ENCODE data around the gene ZAP70.
"Not testable (repeated sequence)": the region's sequence is repeated elsewhere in the genome, so short reads cannot be mapped to it uniquely, and the experiment has no call there.

The ZAP70 gene

DNA sequence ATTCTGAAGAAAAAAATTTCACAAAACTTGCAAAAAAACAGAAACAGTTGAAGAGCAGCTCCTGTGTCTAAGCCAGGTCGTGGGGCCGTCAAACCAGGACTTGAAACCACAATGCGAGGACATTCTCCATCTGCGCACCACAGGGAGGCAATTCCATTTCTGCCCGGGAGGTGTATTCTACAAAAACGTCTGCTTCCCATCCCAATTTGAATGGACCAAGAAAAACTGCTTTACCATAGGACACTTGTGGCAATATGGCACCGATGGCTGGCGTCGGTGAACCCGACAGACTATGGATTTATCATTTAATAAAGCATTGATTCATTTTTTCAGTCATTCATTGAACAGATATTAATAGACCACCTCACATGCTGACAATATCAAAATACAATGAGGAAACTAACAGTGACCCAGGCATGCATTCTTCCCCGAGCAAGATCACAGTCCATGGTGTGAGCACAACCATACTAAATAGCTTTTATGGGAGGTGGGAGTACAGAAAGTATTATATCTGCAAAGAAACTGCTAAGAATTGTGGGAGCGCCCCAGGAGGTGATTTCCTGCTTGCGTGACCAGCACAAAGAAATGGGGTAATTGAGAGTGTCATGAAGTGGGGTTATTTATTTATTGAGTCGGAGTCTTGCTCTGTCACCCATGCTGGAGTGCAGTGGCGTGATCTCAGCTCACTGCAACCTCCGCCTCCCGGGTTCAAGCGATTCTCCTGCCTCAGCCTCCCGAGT lies 10.5 kb upstream of the ZAP70 start:
- no peak for DNase-seq (ENCODE audit: low read depth in 1 of 2, low spot score in 1 of 2)
- in situ Hi-C loops (cut with HindIII; ENCODE audit: low pct_unique_long_range_greater_than_20kb, low sequenced_read_pairs), result no loop called here
- no peak for TF ChIP-seq JUND (IDR thresholded peaks at IDR 0.05; ENCODE audit: low read depth)

DNA sequence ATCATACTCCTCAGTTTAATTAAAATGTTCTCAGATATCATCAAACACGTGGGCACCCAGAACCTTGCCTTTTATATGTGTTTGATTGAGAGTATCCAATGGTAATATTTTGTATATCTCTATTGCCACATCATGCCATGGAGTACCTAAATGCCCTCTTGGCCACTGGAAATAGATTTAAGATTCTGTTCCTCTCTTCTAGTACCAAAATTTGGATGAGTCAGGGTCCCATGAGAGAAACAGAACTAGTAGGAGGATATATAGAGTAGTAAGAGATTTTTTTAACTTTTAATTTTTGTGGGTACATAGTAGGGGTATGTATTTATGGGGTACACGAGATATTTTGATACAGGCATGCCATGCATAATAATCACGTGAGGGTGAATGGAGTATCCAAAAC lies 9.6 kb upstream of the ZAP70 start:
- TF ChIP-seq JUND (IDR thresholded peaks at IDR 0.05; ENCODE audit: low read depth), result no peak
- DNase-seq (ENCODE audit: low read depth in 1 of 2, low spot score in 1 of 2), result no peak
- in situ Hi-C loops (cut with HindIII; ENCODE audit: low pct_unique_long_range_greater_than_20kb, low sequenced_read_pairs), result no loop called here

DNA sequence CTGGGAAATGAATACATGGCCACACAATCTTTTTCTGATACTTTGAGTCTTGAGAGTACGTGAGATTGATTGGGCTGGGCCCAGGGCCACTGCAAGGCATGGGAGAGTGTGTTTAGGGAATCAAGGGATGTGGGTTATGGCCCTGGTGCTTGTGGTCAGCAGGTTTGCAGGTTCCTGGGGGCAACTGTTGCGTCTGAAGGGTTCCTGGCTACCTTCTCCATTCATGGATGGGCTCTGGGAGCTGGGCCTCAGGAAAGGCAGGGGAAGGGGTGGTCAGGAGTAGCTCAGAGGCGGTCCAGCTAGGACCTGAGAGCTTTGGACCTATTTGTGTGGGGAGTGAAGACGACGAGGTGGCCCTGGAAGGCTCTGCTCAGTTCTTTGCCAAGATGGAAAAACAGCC lies 8.4 kb upstream of the ZAP70 start:
- no peak for DNase-seq (ENCODE audit: low read depth in 1 of 2, low spot score in 1 of 2)
- in situ Hi-C loops (cut with HindIII; ENCODE audit: low pct_unique_long_range_greater_than_20kb, low sequenced_read_pairs), result no loop called here
- TF ChIP-seq JUND (IDR thresholded peaks at IDR 0.05; ENCODE audit: low read depth), result no peak

DNA sequence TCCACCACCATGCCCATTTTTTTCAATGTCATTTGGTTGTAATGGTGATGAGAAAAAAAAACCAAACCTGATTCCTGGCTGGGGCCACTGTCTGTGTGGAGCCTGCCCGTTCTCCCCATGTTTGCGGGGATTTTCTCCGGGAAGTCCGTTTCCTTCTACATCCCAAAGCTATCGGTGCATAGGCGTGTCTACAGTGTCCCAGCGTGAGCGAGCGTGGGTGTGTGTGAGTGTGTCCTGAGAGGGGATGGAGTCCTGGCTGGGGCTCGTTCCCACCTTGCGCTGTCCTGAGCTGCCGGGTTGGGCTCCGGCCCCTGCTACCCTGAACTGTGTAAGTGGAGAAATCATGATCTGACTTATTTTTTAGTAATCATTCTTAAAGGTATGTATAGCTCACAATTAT lies 7.3 kb upstream of the ZAP70 start:
- in situ Hi-C loops (cut with HindIII; ENCODE audit: low pct_unique_long_range_greater_than_20kb, low sequenced_read_pairs), result no loop called here
- no peak for DNase-seq (ENCODE audit: low read depth in 1 of 2, low spot score in 1 of 2)
- no peak for TF ChIP-seq JUND (IDR thresholded peaks at IDR 0.05; ENCODE audit: low read depth)

DNA sequence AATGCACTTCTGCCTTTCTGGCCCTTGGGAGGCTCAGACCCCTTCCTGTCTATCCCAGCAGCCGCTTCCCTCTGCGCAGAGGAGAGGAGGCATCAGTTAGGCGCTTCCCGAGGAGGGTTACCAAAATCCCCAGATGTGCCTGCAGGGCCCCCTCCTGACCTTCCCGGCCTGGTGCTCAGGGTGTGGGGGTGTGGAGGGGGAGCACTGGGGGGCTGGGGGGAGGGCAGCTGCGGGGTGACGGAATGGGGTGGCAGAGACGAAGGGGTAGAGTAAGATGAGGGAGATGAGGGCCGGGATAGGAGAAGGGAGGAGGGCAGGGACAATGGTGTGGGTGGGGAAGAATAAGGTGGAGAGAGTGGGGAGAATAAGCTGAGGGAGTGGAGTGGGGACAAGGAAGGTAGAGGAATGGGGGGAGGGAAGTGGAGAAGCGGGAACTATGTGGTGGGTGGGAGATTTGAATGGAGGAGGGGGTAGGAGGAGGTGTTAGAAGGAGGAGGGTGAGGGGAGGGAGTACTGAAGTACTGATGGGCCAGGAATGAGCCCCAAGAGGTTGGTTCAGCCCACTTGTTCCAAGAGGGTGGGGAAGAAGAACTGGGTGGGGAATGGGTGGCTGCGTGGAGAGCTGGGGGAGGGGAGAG lies 6.5 kb upstream of the ZAP70 start:
- in situ Hi-C loops (cut with HindIII; ENCODE audit: low pct_unique_long_range_greater_than_20kb, low sequenced_read_pairs), result no loop called here
- no peak for TF ChIP-seq JUND (IDR thresholded peaks at IDR 0.05; ENCODE audit: low read depth)
- DNase-seq (ENCODE audit: low read depth in 1 of 2, low spot score in 1 of 2), result no peak

DNA sequence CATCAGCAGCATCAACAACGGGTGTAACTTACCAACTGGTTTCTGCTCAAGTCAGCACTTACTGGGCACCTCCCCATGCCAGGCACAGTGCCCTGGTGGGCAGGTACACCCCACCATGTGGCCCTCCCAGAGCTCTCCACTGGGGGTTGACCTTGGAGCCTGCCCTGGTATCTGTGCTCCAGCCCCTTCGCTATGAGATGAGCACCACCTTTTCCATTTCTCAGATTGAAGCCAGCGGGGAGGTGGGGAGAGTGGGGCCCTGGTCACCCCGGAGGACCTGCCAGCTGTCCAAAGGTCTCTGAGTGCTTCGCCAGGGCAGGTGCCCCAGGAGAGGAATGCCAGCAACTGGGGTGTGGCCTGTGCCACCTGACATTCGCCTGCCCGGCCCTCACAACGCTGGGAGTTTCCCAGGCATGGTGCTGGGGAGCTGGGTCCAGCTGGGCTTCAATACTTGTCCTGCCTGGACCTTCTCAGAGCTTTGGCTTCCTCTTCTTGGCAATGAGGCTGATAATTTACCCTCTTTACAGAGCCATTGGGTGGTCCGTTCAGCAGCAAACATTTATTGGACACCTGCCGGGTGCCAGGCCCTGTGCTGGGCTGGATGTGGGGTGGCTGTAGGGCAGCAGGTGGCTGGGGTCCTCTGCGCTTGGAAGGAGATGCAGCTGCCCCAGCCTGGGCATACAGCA lies 5.9 kb upstream of the ZAP70 start:
- TF ChIP-seq JUND (IDR thresholded peaks at IDR 0.05; ENCODE audit: low read depth), result no peak
- in situ Hi-C loops (cut with HindIII; ENCODE audit: low pct_unique_long_range_greater_than_20kb, low sequenced_read_pairs), result no loop called here
- no peak for DNase-seq (ENCODE audit: low read depth in 1 of 2, low spot score in 1 of 2)

DNA sequence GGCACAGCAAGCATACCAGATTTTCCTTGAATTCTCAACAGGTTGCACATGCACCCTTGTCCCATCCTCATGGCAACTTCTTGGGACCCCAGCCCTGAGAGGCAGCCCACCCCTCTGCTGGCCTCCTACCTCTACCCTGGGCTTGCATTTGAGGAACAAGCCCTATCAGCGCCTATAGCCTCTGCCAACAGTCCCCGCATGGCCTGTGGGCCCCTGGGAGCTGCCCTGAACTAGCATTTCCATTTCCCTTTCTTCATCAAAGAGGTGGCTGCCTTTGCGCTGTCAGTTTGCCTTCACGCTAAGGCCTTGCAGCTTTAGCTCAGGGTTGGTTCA lies 5.4 kb upstream of the ZAP70 start:
- in situ Hi-C loops (cut with HindIII; ENCODE audit: low pct_unique_long_range_greater_than_20kb, low sequenced_read_pairs), result no loop called here
- TF ChIP-seq JUND (IDR thresholded peaks at IDR 0.05; ENCODE audit: low read depth), result no peak
- no peak for DNase-seq (ENCODE audit: low read depth in 1 of 2, low spot score in 1 of 2)

DNA sequence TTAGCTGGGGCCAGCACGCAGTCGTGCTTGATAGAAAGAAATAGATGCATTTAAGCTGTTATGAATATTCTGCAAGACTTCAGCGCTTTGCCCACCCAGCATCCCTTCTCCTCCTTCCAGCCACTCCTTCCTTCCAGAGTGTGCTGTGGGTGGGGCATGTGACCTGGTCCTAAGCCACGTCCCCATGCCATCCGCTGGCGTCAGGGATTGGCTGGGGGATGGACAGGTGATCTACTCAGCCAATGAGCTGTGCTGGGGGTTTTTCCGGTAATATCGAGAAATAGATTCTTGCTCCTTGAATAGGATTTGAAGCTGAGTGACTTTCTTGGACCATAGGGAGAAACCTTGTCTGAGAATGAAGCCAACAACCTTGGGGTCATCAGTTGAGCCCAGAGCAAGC lies 4.8 kb upstream of the ZAP70 start:
- no peak for TF ChIP-seq JUND (IDR thresholded peaks at IDR 0.05; ENCODE audit: low read depth)
- in situ Hi-C loops (cut with HindIII; ENCODE audit: low pct_unique_long_range_greater_than_20kb, low sequenced_read_pairs), result no loop called here
- DNase-seq (ENCODE audit: low read depth in 1 of 2, low spot score in 1 of 2), result no peak

GRCh38 chr2:97711394-97711711 lies 2.0 kb upstream of the ZAP70 start:
- no peak for DNase-seq (ENCODE audit: low read depth in 1 of 2, low spot score in 1 of 2)
- no peak for TF ChIP-seq JUND (IDR thresholded peaks at IDR 0.05; ENCODE audit: low read depth)
- in situ Hi-C loops (cut with HindIII; ENCODE audit: low pct_unique_long_range_greater_than_20kb, low sequenced_read_pairs), result no loop called here

- in situ Hi-C loops (cut with HindIII; ENCODE audit: low pct_unique_long_range_greater_than_20kb, low sequenced_read_pairs), result not testable (repeated sequence)
Measured at GRCh38 chr2:97712175-97712574, 1.2 kb upstream of the ZAP70 start.

DNA sequence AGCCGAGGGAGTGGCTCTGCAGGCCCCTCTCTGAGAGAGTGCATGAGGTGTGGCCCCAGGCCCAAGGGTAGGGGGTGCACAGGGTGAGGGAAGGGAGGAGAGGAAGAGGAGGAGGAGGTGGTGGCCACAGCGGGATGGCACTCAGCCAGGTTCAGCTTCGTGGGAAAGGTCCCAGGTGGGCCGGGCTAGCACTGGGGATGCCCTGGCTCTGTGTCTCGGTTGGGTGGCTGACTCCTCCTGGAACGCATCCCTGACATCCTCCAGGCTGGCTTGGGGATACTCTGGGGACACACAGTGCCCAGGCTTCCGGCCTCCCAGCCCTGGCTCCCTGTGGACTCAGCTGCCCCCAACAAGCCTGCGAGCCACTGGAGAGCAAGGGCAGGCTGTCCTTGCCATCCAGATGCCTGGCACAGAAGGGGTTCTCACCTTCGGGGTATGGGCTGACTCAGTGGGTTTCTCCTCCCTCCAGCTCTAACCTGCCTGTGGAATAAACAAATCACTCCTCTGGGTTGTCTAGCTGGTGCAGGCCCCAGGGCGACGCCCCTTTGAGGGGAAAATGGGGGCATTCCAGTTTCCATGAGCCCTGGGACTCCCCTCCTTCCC lies 582 bp upstream of the ZAP70 start:
- in situ Hi-C loops (cut with HindIII; ENCODE audit: low pct_unique_long_range_greater_than_20kb, low sequenced_read_pairs), result no loop called here
- TF ChIP-seq JUND (IDR thresholded peaks at IDR 0.05; ENCODE audit: low read depth), result no peak
- DNase-seq (ENCODE audit: low read depth in 1 of 2, low spot score in 1 of 2), result no peak

More at GRCh38 chr2:97712175-97712574, 1.2 kb upstream of the ZAP70 start:
- not testable (repeated sequence) for DNase-seq (ENCODE audit: low read depth in 1 of 2, low spot score in 1 of 2)

DNA sequence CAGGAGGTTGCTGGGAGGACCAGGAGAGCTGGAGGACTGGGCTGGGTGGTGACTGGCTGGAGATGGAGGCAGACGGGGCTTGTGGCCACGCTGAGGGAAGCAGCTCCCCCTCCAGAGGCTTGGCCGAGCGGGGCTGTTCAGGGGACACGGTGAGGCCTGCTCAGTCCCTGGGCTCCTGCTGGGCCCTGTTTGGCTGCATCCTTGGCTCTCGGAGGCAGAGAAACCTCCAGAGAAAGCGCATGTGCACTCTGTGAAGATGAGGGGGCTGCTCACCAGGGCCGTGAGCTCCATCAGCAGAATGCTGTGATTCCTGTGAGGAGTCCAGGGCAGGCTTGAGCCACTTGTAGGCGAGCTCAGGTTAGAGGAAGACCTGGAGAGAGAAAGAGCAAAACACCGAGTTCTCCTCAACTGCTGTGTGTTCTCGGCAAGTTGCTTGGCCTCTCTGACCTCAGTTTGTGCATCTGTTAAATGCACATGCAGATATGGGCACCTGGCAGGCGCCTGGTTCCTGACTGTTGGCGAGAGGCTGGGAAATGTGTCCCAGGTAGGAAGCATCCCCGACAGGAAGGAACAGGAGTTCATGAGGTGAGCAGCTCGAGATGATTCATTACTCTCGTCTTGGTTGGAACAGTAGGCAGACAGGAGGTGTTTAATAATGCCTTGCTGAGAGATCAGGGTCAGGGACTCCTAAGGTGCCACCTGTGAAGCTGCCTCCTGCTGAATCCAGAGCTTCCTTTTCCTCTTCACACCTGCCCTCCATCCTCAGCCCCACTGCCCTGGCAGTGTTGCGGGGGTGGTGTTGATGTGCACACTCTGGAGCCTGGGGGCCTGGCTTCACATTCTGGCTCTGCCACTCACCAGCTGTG lies 941 bp downstream of the ZAP70 start:
- in situ Hi-C loops (cut with HindIII; ENCODE audit: low pct_unique_long_range_greater_than_20kb, low sequenced_read_pairs), result no loop called here

More for the DNA sequence above, 941 bp downstream of the ZAP70 start:
- TF ChIP-seq JUND (IDR thresholded peaks at IDR 0.05; ENCODE audit: low read depth), result no peak
- no peak for DNase-seq (ENCODE audit: low read depth in 1 of 2, low spot score in 1 of 2)
